ENCODE data around the gene ADAT1.

Gene ADAT1, protein sequence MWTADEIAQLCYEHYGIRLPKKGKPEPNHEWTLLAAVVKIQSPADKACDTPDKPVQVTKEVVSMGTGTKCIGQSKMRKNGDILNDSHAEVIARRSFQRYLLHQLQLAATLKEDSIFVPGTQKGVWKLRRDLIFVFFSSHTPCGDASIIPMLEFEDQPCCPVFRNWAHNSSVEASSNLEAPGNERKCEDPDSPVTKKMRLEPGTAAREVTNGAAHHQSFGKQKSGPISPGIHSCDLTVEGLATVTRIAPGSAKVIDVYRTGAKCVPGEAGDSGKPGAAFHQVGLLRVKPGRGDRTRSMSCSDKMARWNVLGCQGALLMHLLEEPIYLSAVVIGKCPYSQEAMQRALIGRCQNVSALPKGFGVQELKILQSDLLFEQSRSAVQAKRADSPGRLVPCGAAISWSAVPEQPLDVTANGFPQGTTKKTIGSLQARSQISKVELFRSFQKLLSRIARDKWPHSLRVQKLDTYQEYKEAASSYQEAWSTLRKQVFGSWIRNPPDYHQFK

GRCh38 chr16:75622761-75623605, at the start of gene ADAT1:
TSS of gene ADAT1 (minus strand) at chr16:75623281. CDS start at chr16:75620799, 2,482 bp downstream.
- peak; percentile 98 for DNase-seq

- no peak for DNase-seq
These were observed 44.4 kb upstream of the ADAT1 start for GRCh38 chr16:75667503-75667902.

- DNase-seq, result no peak
These were observed 37.7 kb upstream of the ADAT1 start for GRCh38 chr16:75660726-75661302.

- DNase-seq, result no peak
These were observed 37.2 kb upstream of the ADAT1 start for GRCh38 chr16:75660321-75660720.

- DNase-seq, result no peak
These were observed 35.1 kb upstream of the ADAT1 start for GRCh38 chr16:75658175-75658574.

DNA sequence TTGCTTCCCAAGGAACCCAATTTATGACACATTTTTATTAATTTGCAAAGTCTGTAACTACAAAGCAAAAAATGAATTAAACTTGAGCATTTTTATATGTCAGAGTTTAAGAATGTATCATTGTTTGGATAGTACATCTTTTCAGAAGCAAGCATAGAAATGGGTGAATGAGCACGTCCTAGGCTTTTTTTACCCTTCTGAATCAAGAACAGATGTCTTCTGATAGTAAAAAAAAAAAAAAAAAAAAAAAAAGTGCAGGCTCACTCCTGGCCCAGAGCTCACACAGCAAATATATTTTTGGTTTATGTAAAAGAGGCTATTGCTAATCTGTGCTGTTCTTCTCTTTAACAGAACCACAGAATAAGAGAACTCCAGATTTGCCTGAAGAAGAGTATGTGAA, 30.8 kb upstream of the ADAT1 start:
- DNase-seq, result peak; percentile 70

- peak; percentile 87 for DNase-seq
These were observed 25.4 kb upstream of the ADAT1 start for GRCh38 chr16:75648265-75649076.

- DNase-seq, result peak; percentile 95
These were observed 24.6 kb upstream of the ADAT1 start, which contains the start of the genes KARS1 and TERF2IP for GRCh38 chr16:75647492-75648264. TSS of gene KARS1 (minus strand) at chr16:75647665. CDS start at chr16:75647639, 26 bp downstream. TSS of gene TERF2IP (plus strand) at chr16:75647773. CDS start at chr16:75647883, 110 bp downstream.

GRCh38 chr16:75647112-75647491, 24.0 kb upstream of the ADAT1 start:
- DNase-seq, result no peak

- DNase-seq, result no peak
These were observed 21.3 kb upstream of the ADAT1 start for GRCh38 chr16:75644240-75645012.

DNA sequence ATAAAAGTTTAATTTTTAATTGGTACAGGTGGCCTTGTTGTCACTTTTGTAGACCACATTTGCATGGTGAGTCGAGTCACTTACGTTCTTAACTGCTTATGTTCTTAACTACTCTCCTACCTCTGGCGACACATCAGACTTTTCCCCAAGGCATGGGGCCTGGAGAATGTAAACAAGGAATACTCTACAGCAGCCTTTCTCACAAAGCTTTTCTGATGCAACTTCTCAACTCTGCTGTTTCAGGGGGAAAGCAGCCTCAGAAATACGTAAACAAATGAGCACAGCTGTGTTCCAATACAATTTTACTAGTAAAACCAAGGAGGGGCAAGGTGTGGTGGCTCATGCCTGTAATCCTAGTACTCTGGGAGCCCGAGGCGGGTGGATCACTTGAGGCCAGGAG, 17.5 kb upstream of the ADAT1 start:
- DNase-seq, result no peak

DNA sequence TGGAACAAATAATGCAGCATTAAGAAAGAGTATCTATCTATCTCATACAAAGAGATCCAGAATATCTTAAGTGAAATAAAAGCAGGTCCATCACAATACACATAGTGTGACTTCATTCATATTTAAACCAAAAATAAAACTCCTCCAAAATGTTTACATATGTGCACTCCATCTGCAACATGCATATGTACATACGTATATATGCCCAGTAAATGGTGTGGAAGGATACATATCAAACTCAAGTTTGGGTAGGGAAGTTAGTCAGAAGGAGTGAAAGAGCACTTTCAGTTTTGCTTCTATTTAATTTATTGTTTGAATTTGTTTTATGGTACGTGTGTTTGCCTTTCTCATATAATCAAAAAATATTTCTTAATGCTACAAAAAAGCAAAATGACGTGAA, 12.0 kb upstream of the ADAT1 start:
- no peak for DNase-seq

- DNase-seq, result no peak
These were observed 9.8 kb upstream of the ADAT1 start for GRCh38 chr16:75632857-75633256.

DNA sequence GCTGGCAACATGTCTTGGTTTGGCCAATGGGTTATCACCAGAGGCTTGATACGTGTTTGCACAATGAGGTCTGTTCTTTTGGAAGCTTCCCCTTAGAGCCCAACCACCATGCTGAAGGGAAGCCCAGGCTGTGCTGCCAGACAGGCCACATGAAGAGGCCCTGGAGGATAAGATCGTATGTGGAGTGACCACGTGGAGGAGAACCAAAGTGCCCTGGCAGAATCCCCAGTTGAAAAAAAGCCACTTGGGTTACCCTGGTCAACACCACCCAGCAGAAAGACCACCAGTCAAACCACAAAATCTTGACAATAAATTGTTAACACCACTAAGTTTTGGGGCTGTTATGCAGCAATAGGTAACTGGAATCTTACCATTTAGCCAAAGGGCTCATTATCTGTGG, 7.0 kb upstream of the ADAT1 start:
- DNase-seq, result no peak

DNA sequence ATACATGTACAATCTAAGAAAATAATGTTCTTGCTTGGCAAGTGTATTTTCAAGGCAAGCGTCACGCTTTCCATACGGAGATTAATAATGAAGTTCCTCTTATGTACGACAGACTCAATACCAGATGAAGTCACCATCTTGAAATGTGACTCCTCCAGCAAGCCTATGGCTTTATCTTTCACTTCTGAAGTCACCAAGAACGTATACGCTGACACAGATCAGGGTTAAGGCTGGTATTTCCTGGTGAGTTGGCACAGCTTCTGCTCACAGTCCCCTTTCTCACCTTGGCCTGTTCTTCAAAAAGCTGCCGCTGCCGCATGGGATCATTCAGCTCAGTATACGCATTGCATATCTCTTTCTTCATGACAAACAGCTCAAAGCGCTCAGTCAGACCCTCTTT, 6.1 kb upstream of the ADAT1 start:
- DNase-seq, result no peak

DNA sequence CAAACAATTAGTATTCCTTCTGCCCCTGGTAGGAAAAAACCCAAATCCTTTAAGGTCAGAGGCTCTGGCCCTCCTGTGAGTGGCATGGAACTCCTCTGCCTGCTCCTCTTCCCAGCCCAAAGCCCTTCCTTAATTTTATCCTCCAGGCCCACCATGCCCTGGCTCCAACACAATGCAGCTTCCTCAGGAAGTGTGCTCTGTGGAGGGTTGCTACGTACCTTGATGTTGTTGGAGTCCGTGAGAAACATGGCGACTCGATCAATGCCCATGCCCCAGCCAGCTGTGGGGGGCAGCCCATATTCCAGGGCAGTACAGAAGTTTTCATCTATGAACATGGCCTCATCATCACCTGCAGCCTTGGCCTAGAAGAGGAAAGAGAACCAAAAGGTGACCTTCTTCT, 5.3 kb upstream of the ADAT1 start:
- no peak for DNase-seq

- no peak for DNase-seq
These were observed 4.8 kb upstream of the ADAT1 start for GRCh38 chr16:75627851-75628250.

DNA sequence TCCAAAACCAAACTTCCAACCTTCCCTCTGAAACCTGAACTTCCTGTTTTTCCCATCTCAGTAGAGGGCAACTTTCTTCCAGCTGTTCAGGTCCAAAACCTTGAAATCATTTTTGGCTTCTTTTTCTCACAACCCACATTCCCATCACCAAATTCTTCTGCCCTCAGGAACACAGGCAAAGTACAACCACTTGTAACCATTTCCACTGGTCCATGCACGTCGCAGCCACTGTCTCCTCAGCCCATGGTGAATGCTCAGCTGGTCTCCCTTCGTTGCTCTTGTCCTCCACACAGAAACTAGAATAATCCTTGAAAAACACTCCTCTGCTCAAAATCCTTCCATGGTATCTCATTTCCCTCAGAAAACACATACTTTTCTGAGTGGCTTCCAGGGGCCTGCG, 3.7 kb upstream of the ADAT1 start:
- DNase-seq, result no peak

- DNase-seq, result no peak
These were observed 1.8 kb upstream of the ADAT1 start for GRCh38 chr16:75624921-75625334.

- peak; percentile 40 for DNase-seq
These were observed 2.0 kb downstream of the ADAT1 start for GRCh38 chr16:75621170-75621477.

Measured in NCI-H2171 treated with DMSO at 0.1 percent for 48 hours (cell line).